ENCODE measurements around the gene PGAP3.

The PGAP3 gene

GRCh38 chr17:39621523-39622379 is 66.1 kb downstream of the PGAP3 start:
- no peak for DNase-seq (ENCODE audit: low read depth)

Data from GM04503 (cell line).